PC-9 (cell line): ENCODE measurements around the gene CALHM1.

Experiments used
- EZH2 ChIP-seq: fragments of 200-600 bp; sonication (generic); IDR thresholded peaks from 2 replicates; pipeline ENCODE4 v1.8.0; 2017; ENCODE audit warnings: antibody characterized with exemption, low read depth
- TF ChIP-seq, protein P1 (sequence below): fragments of 200-600 bp; sonication (generic); conservative IDR thresholded peaks from 2 replicates; pipeline ENCODE4 v1.6.1; 2017; ENCODE audit warnings: mixed run types, antibody characterized with exemption, mild to moderate bottlenecking, moderate library complexity

GRCh38 chr10:103465411-103466179 is 6.9 kb upstream of the CALHM1 start:
- no peak for TF ChIP-seq EZH2
- TF ChIP-seq, protein P1, sequence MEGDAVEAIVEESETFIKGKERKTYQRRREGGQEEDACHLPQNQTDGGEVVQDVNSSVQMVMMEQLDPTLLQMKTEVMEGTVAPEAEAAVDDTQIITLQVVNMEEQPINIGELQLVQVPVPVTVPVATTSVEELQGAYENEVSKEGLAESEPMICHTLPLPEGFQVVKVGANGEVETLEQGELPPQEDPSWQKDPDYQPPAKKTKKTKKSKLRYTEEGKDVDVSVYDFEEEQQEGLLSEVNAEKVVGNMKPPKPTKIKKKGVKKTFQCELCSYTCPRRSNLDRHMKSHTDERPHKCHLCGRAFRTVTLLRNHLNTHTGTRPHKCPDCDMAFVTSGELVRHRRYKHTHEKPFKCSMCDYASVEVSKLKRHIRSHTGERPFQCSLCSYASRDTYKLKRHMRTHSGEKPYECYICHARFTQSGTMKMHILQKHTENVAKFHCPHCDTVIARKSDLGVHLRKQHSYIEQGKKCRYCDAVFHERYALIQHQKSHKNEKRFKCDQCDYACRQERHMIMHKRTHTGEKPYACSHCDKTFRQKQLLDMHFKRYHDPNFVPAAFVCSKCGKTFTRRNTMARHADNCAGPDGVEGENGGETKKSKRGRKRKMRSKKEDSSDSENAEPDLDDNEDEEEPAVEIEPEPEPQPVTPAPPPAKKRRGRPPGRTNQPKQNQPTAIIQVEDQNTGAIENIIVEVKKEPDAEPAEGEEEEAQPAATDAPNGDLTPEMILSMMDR: no peak
